ENCODE results near the gene CCSER1.

GRCh38 chr4:91567594-91567993, 1440.4 kb downstream of the CCSER1 start:
- TF ChIP-seq POLR2AphosphoS5 (IDR thresholded peaks at IDR 0.05) (no peak), CTCF (IDR thresholded peaks at IDR 0.05) (no peak)
